GM12873 (cell line): ENCODE results near the gene ARHGEF6.

Experiments
- CTCF ChIP-seq: IDR thresholded peaks from 2 replicates; pipeline ENCODE4 v1.5.1; 2012; ENCODE audit warnings: low read depth, mild to moderate bottlenecking, moderate library complexity, low read length, control low read depth; ENCODE audit not compliant: insufficient read depth; ENCODE audit errors: missing control alignments

Gene ARHGEF6

GRCh38 chrX:136806891-136807410, 26.2 kb upstream of the ARHGEF6 start:
- no peak for TF ChIP-seq CTCF

- no peak for TF ChIP-seq CTCF
Observed at GRCh38 chrX:136802515-136802914, 21.8 kb upstream of the ARHGEF6 start.

- no peak for TF ChIP-seq CTCF
Observed at GRCh38 chrX:136797787-136798186, 17.1 kb upstream of the ARHGEF6 start.

- TF ChIP-seq CTCF = no peak
Observed at GRCh38 chrX:136794080-136794479, 13.3 kb upstream of the ARHGEF6 start.

- no peak for TF ChIP-seq CTCF
Observed at GRCh38 chrX:136789856-136790255, 9.1 kb upstream of the ARHGEF6 start.

GRCh38 chrX:136784231-136784630, 3.5 kb upstream of the ARHGEF6 start:
- TF ChIP-seq CTCF = no peak

GRCh38 chrX:136783159-136783558, 2.4 kb upstream of the ARHGEF6 start:
- no peak for TF ChIP-seq CTCF
